Measurements from ENCODE around the gene NDUFA13.

Gene NDUFA13

DNA sequence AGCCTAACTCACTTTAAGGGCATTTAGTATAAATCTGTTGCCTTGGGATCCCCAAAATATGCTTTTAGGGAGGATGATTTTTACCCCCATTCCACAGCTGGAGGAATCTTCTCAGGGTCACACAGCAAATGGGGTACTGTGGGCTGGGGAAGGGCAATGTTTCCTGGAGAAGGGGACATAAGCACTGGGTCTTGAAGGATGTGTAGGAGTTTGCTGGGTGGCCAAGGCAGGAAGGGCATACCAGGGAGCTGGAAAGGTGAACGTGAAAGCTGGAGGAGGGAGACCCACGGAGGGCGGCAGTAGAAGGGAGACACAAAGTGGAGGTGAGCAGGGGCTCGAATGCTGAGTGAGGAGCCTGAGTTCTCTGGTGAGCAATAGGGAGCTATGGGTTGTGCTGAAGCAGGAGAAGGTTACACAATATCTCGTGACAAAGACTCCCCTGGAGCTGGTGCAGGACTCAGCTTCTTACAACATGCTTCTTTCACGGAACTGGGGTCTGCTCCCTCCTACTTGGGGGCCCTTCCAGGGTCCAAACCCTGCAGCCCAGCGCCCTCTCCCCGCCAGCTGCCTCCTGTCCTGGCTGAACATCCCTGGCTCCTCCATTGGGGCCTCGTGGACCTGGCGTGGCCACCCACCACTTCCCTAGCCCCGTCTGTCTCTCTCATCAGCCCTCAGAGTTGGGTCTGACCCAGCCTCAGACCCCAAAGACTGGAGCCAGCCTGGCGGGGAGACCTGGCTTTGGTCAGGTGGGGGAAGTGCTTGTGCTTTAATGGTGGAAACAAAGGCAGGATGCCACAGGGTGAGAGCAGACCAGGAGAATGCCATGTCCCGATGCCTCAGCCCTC is 33.1 kb downstream of the NDUFA13 start:
- DNase-seq (ENCODE audit: low spot score) = no peak

DNA sequence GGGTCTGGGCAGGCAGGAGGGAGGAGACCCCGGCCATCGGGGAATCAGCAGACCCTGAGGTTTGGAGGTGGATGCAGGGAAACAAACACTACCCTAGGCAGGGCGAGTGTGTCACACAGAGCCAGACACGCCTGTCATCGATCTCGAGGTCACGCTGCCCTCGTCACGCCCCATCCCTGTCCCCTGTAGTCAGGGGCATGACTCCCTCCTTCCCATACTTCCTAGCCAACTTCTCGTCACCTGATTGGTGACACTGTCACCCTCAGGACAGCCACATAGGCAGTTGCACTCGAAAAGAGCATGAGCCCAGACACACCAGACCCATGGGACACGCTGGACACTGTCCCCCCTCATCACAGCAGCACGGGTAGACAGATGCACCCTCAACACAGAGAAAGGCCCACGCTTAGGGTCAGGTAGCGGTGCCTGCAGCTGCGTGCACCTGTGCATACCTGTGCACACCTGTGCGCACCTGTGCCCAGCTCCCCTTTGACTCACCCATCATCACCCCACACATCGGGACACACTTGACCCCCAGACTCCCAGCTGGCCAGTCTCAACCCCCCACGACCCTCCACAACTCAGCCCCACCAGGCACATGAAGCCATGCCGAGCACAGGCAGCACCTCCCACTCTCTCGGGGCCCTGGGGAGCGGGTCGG is 33.9 kb downstream of the NDUFA13 start:
- no peak for DNase-seq (ENCODE audit: low spot score)

DNA sequence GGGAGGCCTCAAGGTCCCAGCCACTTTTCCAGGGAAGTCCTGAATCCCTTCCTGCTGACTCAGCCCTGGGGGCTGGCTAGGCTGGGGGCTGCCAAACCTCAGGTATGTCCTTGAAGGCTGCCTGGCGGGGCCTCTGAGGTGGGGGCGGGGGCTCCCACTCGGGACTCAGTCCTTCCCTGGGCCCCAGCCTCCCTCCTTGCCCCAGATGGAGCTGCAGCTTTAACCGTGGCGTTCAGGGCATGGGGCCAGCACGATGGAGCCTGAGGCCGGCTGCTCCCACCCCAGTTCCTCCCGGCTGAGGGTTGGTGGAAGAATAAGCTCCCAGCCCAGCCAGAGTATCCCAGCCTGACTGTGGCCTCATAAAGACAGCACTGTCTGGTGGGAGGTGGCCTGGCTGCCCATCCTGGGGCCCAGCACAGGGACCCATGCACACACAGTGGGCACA is 34.5 kb downstream of the NDUFA13 start:
- DNase-seq (ENCODE audit: low spot score) = no peak

DNA sequence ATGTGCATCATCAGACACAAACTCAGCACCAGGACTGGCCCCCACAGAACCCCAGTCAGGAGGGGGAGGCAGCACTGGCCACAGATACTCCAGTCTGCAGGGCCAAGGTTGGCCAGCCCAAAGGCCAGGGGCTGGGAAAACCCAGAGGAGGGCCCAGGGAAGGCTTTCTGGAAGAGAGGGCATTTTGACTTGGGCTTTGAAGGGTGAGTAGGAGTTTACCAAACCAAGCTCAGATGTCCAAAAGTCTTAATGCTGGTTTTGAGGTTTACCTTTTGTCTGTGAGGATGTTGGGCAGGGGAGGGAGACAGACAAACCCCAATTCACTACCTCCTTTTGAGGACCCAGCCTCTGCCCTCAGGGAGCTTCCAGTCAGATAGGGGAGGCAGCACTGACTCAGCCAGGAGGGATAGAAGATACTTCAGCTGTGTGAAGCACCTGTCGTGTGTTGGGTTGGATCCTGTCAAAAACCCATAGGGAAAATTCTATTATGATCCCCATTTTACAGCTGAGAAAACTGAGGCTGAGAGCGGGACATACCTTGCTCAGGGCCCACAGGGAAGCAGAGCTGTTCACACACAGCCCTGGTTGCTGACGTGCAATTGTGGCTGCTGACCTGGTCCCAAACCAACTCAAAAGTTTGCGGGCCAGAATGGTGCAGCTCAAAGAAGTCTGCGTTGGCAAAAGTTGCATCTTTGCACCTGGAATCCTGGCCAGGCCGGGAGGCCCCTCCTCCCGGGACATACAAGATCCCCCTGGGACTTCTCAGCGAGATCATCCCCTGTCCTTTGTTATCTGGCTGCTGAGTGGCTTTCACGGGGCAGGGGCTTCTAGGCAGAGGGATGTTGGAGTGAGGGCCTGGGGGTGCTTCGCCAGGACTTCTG is 35.2 kb downstream of the NDUFA13 start:
- DNase-seq (ENCODE audit: low spot score) = no peak

DNA sequence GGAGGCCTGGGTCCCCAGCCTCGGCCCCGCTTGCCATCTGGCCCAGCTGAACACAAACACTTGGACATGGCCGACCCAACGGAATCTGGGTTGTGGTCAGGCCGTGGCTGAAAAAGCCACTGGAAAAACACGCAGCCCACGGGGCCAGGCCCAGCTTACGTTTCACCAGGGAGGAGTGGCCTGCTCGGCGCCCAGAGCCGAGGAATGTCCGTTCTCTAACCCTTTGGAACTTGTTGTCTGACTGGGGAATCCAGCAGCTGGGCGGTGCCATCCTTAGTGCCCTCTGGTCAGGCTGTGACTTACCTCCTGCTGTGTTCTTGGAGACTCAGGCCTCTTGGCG is 35.8 kb downstream of the NDUFA13 start:
- no peak for DNase-seq (ENCODE audit: low spot score)

DNA sequence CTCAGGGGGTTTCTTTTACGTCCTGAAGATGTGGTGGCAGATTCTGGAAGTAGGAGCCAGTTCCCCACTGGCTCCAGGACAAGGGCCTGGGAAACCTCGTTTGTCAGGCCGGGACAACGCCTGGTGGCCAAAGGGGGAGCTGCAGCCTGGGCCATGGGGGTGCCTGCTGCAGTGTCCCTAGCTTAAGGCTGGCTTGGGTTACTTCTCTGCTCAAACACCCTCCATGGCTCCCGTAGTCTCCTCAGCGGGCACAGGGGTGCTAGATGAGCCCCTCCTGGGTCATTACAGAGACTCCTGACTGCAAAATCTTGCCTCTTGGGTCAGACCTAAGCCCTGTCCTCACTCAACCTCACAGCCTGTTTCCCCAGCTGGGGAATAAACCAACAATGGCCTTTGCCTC is 36.8 kb downstream of the NDUFA13 start:
- DNase-seq (ENCODE audit: low spot score) = no peak

DNA sequence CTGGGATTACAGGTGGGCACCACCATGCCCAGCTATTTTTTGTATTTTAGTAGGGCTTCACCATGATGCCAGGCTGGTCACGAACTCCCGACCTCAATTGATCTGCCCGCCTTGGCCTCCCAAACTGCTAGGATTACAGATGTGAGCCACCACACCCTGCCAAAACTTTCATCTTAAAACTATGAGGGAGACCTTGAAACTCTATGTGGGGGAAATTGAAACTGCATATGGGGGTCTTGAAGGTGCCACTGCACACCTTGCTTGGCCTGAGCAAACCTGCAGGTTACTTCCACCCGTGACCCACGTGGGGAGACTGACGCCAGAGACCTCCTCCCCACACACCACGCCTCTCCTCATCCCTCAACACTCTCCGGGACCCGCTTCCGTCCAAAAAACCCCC is 37.6 kb downstream of the NDUFA13 start:
- DNase-seq (ENCODE audit: low spot score) = no peak

DNA sequence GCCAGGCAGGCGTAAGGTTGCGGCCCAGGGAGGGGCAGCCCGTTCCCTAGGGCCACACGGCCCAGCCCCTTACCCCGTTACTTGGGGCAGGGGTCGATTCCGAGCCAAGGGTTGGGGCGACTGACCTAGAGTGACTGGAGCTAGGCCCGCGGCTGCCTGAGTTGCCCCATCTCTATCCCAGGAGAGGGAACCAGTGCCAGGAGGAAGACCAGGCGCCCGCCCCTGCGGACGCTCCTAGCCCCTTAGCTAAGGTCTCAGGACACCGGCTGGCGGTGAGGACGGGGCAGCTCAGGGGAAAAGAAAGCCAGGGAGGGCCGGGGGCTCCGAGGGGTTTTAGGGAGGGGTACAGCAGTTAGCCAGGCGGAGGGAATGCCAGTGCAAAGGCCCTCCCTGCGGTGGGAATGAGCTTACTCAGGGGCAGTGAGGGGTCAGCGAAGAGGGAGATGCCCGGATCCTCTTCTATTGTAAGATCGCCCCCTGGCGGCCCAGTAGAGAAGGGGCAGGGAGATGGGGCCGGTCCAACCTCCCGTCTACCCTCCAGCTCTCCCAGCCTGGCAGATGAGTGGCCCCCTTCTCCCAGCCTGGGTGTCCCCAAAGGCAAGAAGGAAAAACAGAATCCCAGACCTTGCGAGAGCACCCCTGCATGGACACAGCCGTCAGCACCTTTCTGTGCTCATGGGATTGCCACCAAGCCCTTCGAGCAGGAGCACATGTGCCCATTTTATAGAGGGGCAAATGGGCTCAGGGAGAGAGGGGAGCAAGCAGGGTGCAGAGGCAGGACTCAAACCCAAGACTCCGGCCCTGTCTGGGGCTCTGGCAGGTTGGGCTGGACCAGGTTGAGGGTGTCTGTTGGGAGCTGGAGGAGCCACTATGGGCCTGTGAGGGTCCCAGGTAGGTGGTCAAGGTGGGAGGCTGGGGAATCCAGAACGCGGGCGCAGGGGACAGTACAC is 38.3 kb downstream of the NDUFA13 start:
- peak; percentile 41 for DNase-seq (ENCODE audit: low spot score)

DNA sequence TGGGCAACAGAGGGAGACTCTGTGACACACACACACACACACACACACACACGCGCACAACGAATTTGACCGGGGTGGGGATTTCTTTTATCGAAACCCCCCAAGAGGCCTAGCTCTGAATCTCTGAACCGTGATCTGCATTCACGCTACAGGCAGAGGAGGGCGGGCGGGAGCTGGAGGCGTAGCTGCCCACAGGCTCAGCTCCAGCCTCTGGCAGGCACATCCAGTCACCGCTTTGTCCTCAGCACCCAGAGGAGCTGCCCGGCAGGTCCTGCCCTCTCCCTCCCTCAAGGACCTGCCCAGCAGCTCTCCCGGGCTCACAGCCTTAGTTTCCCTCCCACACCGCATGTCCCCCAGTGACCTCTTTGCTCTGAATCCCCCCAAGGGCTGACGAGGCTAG is 42.0 kb downstream of the NDUFA13 start:
- no peak for DNase-seq (ENCODE audit: low spot score)

DNA sequence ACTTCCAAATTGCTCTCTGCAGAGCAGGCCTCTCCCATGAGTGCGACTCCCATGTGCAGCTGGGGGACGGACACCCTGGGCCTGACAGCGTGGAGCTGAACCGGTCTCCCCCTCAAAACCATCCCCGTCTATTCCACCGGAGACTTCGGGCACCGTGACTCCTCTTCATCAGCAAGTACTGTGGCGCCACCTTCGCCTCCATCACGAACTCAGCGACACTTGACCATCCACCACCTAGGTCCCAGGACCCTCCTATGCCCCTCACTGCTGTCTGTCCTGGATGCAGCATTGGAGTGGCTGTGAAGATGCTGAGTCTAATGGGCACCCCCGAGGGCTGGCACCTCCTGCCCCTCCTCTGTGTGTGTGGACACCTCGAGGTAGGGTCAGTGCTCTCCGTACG is 42.6 kb downstream of the NDUFA13 start:
- DNase-seq (ENCODE audit: low spot score) = no peak

DNA sequence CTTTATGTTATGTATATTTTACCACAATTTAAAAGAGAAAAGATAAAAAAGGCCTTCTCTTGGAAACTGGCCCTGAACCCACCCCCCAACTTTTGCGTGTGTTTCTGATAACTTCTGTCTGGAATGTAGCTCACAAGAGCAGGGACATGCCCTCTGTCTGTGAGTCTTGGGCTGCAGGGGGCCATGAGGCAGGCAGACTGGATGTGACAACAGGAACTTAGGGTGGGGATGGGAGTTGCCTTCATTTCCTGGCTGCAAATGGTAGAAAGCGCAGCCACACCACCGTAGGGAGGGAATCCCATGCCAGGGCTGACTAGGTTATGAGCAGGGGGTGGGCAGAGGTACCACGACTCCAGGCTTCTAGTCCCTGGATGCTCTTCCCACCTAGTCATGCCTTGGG is 43.9 kb downstream of the NDUFA13 start:
- peak; percentile 27 for DNase-seq (ENCODE audit: low spot score)

DNA sequence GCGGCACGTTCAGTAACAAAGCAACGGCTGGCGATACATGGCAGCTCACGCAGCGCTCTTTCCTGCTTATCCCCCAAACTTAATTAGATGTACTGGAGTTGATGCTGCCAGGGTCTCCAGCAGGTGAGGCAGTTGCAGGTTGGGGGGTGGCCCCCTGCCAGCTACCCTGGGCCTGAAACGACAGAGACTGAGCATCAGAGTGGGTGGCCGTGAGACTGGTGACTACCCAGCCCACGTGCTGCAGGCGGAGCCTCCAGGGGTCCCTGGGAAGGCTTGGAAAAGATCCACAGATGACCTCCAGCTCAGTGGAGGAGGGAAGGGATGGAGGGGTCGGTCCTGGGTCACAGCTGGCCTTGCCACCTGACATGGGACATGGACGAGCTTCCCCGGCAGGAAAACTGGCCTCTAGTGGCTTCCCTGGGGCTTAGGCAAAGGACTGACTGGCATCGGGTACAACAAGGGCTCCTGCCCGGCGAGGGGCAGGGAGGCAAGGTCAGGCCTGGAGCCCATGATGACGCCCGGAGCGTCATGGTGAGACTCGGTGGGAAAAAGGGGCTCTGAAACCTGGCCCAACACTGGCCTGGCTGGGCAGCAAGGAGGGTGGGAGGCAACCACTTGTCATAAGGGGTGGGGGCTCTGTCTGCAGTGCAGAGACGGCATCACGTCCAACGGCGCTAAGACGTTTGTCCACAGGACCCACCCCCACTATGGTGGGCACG is 46.1 kb downstream of the NDUFA13 start:
- no peak for DNase-seq (ENCODE audit: low spot score)

DNA sequence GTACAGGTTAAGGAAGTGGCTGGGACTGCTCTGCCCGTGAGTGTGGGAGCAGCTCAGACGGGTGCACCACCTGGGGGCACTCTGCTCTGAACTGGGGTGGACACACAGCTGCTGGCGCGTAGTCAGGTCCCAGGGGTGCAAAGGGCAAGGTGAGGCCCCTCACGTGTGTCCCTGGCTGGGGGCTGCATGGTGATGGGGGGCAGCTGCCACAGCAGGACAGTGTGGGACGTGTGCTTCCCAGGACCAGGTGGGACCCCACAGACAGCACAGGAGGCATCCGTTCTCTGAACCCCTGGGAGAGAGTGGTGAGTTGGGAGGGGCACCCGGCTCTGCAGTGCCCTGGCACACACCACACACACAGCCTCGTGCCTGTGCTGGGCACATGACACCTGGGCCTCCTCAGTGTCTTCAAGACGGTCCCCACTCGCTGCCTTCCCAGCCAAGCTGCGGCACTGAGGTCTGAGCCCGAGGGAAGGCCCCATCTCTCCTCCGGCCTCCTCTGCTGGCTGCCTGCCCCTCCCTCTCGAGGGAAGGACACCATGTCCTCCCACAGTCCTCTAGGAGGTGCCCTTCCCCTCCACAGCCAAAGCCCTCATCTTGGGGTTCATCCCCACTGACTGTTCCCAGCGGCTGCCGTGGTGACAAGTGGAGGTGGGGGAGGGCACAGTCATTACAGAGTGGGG is 46.8 kb downstream of the NDUFA13 start:
- DNase-seq (ENCODE audit: low spot score) = peak; percentile 58

DNA sequence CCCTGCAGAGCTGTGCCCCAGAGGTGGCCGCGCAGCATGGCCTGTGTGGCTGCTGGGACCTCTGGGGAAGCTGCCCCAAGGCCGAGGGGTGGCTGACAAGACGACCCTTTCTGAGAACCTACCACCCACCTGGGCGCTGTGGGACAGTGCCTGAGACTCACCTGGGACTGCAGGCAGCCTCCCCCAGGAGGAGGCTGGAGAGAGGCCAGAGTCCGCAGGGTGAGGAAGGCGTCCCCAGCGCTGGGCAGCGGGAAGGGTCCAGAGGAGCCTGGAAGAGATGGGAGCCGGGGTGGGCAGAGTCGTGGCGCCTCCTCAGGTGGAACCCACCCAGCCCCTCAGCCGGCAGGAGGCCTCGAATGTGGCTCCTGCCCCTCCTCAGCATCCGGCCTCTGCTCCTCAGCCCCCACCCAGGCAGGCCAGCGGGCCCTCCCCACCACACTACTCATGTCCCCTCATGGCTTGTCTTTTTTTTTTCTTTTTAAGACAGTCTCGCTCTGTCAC is 47.4 kb downstream of the NDUFA13 start:
- no peak for DNase-seq (ENCODE audit: low spot score)

DNA sequence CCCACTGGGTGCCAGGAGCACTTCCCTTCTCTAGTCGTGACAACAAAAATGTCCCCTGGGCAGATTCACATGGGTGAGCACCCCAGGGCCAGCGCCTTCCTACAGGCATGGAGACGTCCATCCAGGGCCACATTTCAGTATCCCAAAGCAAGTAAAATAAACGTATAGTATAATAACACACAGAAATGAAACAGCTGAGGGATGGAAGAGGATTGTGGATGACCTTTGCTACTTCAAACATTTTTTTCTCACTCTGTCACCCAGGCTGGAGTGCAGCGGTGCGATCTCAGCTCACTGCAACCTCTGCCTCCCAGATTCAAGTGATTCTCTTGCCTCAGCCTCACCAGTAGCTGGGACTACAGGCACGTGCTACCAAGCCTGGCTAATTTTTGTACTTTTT is 50.3 kb downstream of the NDUFA13 start:
- DNase-seq (ENCODE audit: low spot score) = no peak

DNA sequence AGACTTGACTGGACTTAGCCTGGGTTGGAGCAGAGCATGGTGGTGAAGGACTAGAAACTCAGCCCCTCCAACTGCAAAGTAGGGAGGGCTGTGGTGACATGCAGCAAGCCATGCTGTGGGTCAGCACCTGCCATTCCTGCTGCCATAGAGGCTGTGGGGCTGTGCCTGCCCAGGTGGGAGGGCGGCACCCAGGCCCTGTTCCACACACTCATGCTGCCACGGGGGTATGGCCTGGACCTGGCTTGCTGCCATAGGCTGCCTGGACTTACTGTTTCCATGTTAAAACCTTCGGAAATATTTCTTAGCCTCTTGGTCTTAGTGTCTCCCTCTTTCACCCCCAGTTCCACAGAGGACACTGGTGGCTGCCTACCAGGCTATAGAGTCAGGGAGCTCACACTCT is 51.4 kb downstream of the NDUFA13 start:
- no peak for DNase-seq (ENCODE audit: low spot score)

DNA sequence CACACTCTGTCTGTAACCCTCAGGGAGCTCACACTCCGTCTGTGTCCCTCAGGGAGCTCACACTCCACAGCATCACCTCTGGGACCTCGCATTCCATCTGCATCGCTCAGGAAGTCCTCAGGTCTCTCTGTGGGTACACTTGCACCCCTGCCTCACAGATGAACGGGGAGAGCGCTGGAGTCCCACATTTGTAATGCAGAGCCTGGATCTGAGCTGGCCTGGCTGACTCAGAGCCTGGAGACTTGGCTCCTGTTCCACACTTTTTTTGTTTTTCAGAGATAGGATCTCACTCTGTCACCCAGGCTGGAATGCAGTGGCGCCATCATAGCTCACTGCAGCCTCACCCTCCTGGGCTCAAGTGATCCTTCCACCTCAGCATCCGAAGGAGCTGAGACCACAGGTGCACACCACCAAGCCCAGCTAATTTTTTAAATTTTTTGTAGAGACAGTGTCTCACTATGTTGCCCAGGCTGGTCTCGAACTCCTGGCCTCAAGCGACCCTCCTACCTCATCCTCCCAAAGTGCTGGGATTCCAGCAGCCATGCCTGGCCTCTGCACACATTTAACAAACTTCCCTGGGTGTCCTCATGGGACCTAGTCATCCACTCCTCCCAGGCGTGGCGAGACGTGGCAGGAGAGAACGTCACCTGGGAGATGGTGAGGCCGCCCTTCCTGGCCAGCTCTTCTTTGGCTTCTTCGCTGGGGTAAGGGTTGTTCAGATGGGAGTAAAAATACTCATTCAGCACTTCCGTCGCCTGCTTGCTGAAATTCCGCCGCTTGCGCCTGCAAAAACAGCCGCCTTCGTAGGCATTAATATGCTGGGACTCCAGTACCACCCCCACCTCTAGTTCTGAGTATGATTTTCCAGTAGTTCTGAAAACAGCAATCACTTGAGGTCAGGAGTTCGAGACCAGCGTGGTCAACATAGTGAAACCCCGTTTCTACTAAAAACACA is 53.1 kb downstream of the NDUFA13 start:
- DNase-seq (ENCODE audit: low spot score) = no peak

DNA sequence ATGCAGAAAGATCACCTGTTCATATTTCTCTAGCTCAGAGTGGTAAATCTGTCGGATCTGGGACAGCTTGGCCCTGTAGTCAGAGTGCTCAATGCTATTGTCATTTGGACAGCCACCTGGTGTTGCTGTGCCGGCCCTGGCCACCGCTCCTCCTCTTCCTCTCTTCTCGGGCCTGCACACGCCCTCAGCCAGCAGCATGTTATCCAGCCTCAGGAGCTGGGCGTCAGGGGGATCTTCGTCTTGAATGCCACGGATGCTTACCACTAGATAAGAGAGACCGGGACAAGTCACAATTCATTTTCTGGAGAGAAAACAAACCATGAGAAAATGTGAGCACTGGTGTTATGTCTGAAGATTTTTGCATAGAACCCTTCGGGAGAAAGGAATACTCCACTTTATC is 54.5 kb downstream of the NDUFA13 start:
- DNase-seq (ENCODE audit: low spot score) = no peak
